Suppressor macrophage treated with lipopolysaccharide for 1 hour (primary cell): ENCODE results near the gene CRYBG1.

Experiments used
- DNase-seq, 3 donors: peaks; one replicate each; pipeline ENCODE4 v3.0.0-alpha.2; 2020 to 2022

Gene CRYBG1

GRCh38 chr6:106612671-106613416, 252.3 kb downstream of the CRYBG1 start:
- no peak for DNase-seq

- no peak for DNase-seq
Measured at GRCh38 chr6:106613590-106613989, 253.1 kb downstream of the CRYBG1 start.

GRCh38 chr6:106614166-106614565, 253.6 kb downstream of the CRYBG1 start:
- DNase-seq = no peak

GRCh38 chr6:106614592-106615257, 254.2 kb downstream of the CRYBG1 start:
- DNase-seq = no peak

- no peak for DNase-seq
Measured at GRCh38 chr6:106617302-106617701, 256.8 kb downstream of the CRYBG1 start.

- no peak for DNase-seq
Measured at GRCh38 chr6:106617857-106618256, 257.3 kb downstream of the CRYBG1 start.

GRCh38 chr6:106618324-106618723, 257.8 kb downstream of the CRYBG1 start:
- DNase-seq = no peak

- DNase-seq = no peak
Measured at GRCh38 chr6:106619223-106619622, 258.7 kb downstream of the CRYBG1 start.

GRCh38 chr6:106620931-106621672, 260.6 kb downstream of the CRYBG1 start:
- no peak for DNase-seq
